Measurements from ENCODE around the gene CCDC27. TPM values are rescaled to one million over a fixed set of nuclear protein-coding genes. Genes with fewer than 3 reads are reported as not detected.

The CCDC27 gene
- total RNA-seq, 1 experiment from 2014 or later, result 0.13 TPM

DNA sequence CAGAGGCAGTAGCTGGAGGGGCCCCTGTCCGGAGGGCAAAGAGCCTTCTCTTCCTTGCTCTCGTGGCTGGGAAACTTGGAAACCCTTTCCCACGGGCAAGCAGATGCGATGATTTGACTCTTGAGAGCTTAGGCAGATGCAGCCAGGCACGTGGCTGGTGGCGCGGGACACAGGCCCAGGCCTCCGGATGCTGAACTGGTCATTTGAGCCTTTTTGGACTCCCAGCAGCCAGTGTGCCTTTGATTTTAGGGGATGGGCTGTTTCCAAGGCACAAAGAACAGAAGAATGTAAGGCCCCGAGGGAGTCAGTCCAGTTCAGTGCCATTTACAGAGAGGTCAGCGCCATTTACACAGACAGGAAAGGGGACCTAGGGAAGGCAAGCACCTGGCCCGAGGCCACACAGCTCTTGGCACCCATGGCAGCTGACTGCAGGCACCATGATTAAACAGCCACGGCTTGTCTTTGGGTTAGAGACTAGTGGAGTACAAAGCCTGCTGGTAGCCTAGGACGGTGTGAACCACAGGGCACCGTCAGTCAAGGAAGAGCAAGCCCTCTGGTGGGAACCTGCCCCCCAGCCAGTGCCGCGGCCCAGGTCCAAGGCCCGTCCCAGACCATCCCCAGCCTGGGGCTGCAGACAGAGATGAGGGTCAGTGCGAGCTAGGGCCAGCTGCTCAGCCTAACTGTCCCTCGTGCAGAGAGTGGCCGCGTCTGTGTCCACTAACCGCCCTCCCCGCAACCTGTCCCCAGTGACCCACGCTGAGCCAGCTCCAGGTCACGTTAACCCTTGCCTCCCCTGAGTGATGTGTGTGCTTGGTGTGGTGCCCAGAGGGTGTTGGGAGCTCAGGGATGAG, 20.4 kb upstream of the CCDC27 start:
- Mint-ChIP-seq H3K27me3 (ENCODE audit: low read depth) (no peaks in the 10 kb centered on the region), H3K4me1 (peaks cover 10% of the 10 kb centered on the region; the same call in 1 of the 2 replicates), H3K9me3 (no peaks in the 10 kb centered on the region), H3K36me3 (peaks cover 6% of the 10 kb centered on the region), H3K27ac (no peak overlapping the region), H3K4me3 (no peak overlapping the region)
- DNase-seq (ENCODE audit: low spot score), result no peak
- POLR2A ChIA-PET, result interaction anchor here (0.9 to 1.1 kb wide), 2 partner anchors 11 to 36 kb away, joined by 3 to 4 read pairs; no protein-coding TSS in a partner anchor
- ATAC-seq, result no peak
- CTCF ChIA-PET, result interaction anchor here (1.0 to 2.7 kb wide), 4 partner anchors 8 to 241 kb away, joined by 3 to 31 read pairs (median 4); no protein-coding TSS in a partner anchor
- no peak for TF ChIP-seq IRF2 (CRISPR knock-in tag; IDR thresholded peaks at IDR 0.05; ENCODE audit: borderline replicate concordance, low read depth)
- TF ChIP-seq, protein P1, sequence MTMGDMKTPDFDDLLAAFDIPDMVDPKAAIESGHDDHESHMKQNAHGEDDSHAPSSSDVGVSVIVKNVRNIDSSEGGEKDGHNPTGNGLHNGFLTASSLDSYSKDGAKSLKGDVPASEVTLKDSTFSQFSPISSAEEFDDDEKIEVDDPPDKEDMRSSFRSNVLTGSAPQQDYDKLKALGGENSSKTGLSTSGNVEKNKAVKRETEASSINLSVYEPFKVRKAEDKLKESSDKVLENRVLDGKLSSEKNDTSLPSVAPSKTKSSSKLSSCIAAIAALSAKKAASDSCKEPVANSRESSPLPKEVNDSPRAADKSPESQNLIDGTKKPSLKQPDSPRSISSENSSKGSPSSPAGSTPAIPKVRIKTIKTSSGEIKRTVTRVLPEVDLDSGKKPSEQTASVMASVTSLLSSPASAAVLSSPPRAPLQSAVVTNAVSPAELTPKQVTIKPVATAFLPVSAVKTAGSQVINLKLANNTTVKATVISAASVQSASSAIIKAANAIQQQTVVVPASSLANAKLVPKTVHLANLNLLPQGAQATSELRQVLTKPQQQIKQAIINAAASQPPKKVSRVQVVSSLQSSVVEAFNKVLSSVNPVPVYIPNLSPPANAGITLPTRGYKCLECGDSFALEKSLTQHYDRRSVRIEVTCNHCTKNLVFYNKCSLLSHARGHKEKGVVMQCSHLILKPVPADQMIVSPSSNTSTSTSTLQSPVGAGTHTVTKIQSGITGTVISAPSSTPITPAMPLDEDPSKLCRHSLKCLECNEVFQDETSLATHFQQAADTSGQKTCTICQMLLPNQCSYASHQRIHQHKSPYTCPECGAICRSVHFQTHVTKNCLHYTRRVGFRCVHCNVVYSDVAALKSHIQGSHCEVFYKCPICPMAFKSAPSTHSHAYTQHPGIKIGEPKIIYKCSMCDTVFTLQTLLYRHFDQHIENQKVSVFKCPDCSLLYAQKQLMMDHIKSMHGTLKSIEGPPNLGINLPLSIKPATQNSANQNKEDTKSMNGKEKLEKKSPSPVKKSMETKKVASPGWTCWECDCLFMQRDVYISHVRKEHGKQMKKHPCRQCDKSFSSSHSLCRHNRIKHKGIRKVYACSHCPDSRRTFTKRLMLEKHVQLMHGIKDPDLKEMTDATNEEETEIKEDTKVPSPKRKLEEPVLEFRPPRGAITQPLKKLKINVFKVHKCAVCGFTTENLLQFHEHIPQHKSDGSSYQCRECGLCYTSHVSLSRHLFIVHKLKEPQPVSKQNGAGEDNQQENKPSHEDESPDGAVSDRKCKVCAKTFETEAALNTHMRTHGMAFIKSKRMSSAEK (CRISPR knock-in tag; IDR thresholded peaks at IDR 0.05; ENCODE audit: borderline replicate concordance), result no peak
- TF ChIP-seq KAT7 (CRISPR knock-in tag; IDR thresholded peaks at IDR 0.05; ENCODE audit: borderline replicate concordance), result no peak
- no peak for TF ChIP-seq MAX (CRISPR knock-in tag; IDR thresholded peaks at IDR 0.05)
- no peak for TF ChIP-seq TEAD4 (CRISPR knock-in tag; IDR thresholded peaks at IDR 0.05)
- TF ChIP-seq ZSCAN18 (CRISPR knock-in tag; IDR thresholded peaks at IDR 0.05), result no peak
- TF ChIP-seq IRF1 (CRISPR knock-in tag; IDR thresholded peaks at IDR 0.05), result no peak
- no peak for TF ChIP-seq NR3C1 (CRISPR knock-in tag; conservative IDR thresholded peaks at IDR 0.05; ENCODE audit: low read depth)
- no peak for TF ChIP-seq ATF3 (CRISPR knock-in tag; conservative IDR thresholded peaks at IDR 0.05)
- TF ChIP-seq TCF7 (CRISPR knock-in tag; IDR thresholded peaks at IDR 0.05; ENCODE audit: low read depth), result no peak
- no peak for TF ChIP-seq ZNF416 (CRISPR knock-in tag; IDR thresholded peaks at IDR 0.05)
- TF ChIP-seq ZBTB21 (CRISPR knock-in tag; IDR thresholded peaks at IDR 0.05; ENCODE audit: borderline replicate concordance), result no peak
- no peak for TF ChIP-seq SMAD3 (CRISPR knock-in tag; IDR thresholded peaks at IDR 0.05; ENCODE audit: borderline replicate concordance)
- TF ChIP-seq NFE2L1 (CRISPR knock-in tag; IDR thresholded peaks at IDR 0.05), result no peak
- no peak for TF ChIP-seq HMGA2 (CRISPR knock-in tag; IDR thresholded peaks at IDR 0.05)

DNA sequence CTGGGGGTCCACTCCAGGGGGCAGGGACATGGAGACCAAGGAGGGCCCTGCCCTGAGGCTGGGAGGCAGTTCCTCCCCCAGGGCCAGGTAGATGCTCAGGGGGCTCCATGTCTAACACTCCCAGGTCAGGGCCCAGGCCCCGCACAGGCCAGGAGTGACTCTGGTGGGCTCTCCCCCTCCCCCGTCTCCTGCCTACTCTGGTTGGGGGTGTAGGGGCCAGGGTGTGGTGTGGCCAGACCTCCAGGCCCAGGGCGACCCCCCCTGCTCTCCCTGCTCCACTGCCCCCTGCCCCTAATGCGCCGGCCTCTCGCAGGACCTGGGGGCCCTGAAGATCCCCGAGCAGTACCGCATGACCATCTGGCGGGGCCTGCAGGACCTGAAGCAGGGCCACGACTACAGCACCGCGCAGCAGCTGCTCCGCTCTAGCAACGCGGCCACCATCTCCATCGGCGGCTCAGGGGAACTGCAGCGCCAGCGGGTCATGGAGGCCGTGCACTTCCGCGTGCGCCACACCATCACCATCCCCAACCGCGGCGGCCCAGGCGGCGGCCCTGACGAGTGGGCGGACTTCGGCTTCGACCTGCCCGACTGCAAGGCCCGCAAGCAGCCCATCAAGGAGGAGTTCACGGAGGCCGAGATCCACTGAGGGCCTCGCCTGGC, 19.7 kb upstream of the CCDC27 start:
- ATAC-seq, result peak; percentile 63
- POLR2A ChIA-PET, result interaction anchor here (1.1 kb wide), 1 partner anchor 37 kb away, joined by 4 read pairs; no protein-coding TSS in a partner anchor
- peak overlapping the region; percentile 36 for H3K4me3 Mint-ChIP-seq
- no peaks in the 10 kb centered on the region for H3K9me3 Mint-ChIP-seq
- no peaks in the 10 kb centered on the region for H3K27me3 Mint-ChIP-seq (ENCODE audit: low read depth)
- CTCF ChIA-PET, result interaction anchor here (1.0 to 2.7 kb wide), 5 partner anchors 8 to 242 kb away, joined by 3 to 31 read pairs (median 3); no protein-coding TSS in a partner anchor
- peaks cover 10% of the 10 kb centered on the region; the same call in 1 of the 2 replicates for H3K4me1 Mint-ChIP-seq
- H3K36me3 Mint-ChIP-seq, result peaks cover 14% of the 10 kb centered on the region
- peak; percentile 66 for DNase-seq (ENCODE audit: low spot score)
- no peak overlapping the region for H3K27ac Mint-ChIP-seq
- TF ChIP-seq MAX (CRISPR knock-in tag; IDR thresholded peaks at IDR 0.05), result 0 out of 2 replicates have a peak, but pooled peaks have one; percentile 7
- no peak for TF ChIP-seq ZNF138 (CRISPR knock-in tag; conservative IDR thresholded peaks at IDR 0.05)
- no peak for TF ChIP-seq RORB (CRISPR knock-in tag; IDR thresholded peaks at IDR 0.05)
- TF ChIP-seq, protein P2, sequence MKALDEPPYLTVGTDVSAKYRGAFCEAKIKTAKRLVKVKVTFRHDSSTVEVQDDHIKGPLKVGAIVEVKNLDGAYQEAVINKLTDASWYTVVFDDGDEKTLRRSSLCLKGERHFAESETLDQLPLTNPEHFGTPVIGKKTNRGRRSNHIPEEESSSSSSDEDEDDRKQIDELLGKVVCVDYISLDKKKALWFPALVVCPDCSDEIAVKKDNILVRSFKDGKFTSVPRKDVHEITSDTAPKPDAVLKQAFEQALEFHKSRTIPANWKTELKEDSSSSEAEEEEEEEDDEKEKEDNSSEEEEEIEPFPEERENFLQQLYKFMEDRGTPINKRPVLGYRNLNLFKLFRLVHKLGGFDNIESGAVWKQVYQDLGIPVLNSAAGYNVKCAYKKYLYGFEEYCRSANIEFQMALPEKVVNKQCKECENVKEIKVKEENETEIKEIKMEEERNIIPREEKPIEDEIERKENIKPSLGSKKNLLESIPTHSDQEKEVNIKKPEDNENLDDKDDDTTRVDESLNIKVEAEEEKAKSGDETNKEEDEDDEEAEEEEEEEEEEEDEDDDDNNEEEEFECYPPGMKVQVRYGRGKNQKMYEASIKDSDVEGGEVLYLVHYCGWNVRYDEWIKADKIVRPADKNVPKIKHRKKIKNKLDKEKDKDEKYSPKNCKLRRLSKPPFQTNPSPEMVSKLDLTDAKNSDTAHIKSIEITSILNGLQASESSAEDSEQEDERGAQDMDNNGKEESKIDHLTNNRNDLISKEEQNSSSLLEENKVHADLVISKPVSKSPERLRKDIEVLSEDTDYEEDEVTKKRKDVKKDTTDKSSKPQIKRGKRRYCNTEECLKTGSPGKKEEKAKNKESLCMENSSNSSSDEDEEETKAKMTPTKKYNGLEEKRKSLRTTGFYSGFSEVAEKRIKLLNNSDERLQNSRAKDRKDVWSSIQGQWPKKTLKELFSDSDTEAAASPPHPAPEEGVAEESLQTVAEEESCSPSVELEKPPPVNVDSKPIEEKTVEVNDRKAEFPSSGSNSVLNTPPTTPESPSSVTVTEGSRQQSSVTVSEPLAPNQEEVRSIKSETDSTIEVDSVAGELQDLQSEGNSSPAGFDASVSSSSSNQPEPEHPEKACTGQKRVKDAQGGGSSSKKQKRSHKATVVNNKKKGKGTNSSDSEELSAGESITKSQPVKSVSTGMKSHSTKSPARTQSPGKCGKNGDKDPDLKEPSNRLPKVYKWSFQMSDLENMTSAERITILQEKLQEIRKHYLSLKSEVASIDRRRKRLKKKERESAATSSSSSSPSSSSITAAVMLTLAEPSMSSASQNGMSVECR (CRISPR knock-in tag; IDR thresholded peaks at IDR 0.05; ENCODE audit: borderline replicate concordance), result no peak
- TF ChIP-seq ATF1 (CRISPR knock-in tag; IDR thresholded peaks at IDR 0.05), result peak; percentile 49; the same call in 1 of the 2 replicates
